ENCODE data around the gene RIMBP3C.
"Not testable (repeated sequence)": the region's sequence is repeated elsewhere in the genome, so short reads cannot be mapped to it uniquely, and the experiment has no call there.

The RIMBP3C gene

DNA sequence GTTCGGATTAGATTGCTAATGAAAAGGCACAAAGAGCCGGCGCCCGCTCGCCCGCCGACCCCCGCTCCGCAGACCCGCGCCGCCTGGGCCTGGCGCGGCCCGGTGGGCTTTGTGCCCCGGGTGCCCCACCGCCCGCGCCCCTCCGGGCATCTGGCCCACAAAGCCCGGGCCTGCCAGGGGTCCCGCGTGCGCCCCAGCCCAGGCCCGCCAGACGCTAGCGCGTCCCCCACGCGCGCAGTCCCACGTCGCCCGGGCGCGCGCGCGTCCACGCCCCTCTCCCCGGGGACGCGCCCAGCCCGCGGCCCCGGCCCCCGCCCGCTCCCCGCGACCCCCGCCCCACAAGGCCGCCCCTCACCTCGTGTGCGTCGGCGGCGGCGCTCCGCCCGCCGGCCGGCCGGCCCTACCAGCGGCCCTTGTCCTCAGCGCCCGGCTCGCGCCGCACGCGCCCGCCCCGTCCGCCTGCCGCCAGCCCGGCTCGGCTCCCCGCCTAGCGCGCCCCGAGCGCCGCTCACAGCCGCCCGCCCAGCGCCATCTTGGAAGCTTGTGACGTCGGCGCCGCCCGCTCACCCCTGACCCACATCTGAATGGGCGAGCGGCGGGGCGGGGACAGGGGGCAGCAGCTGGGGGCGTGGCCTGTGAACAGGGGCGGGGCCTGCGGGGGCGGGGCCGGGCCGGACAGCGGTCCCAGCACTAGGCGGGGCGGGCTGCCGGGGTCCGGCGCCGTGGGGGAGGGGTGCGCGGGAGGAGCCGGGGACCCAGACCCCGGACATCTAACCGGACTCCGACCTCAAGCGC is 34.1 kb downstream of the RIMBP3C start:
- DNase-seq, result not testable (repeated sequence)

DNA sequence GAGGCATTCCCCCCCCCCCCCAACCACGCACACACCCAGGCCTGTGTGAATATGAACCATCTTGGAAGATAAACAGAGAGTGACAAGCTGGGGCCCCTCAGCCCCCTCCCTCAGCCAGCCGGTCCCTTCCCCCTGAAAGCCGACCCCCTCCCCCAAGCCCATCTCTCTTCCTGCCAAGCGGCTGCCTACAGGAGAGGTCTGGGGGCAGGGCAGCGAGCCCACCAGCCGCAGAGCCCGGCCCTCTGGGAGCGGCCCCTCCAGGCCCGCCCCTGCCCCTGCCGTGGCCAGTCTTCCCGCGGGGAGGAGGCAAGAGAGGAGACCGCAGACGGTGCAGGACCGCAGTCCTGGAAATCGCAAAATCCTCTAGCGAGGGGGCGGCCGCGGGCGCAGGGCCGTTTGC is 34.7 kb downstream of the RIMBP3C start:
- DNase-seq, result not testable (repeated sequence)

DNA sequence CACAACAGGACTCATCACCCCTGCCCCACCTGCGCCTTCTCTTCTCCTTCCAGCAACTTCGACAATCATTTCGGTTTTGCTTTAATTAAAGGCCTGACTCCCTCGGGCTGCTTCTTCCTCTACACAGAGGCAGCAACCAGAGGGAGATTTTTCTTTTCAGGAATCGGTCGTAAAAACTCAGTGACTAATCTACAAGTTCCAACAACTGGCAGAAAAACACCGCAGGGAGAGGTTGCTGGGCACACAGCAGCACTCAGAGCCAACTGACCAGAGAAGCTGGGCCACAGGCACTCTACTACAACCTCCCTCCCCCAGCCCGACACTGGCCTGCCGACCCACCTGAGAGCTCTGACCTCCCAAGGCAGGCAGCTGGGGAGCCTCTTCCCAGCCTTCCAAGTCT is 36.0 kb downstream of the RIMBP3C start:
- not testable (repeated sequence) for DNase-seq

DNA sequence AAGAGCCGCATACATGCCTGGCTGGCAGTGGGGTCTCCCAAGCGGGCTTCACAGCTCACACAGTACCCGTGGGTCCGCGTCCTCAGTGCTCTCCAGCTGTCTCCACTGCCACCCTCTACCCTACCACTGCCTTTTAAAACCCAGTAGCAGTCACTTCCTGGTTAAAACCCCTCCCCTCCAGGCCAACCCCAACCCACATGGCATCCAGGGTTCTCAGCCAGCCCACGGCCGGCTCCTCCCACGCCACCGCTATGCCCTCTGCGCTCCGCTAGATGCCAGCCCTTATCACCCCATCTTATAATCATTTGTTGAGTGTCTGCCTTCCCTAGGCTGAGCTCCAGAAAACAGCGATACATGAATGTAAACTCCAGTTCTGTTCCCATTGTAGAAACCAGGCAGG is 37.1 kb downstream of the RIMBP3C start:
- not testable (repeated sequence) for DNase-seq

DNA sequence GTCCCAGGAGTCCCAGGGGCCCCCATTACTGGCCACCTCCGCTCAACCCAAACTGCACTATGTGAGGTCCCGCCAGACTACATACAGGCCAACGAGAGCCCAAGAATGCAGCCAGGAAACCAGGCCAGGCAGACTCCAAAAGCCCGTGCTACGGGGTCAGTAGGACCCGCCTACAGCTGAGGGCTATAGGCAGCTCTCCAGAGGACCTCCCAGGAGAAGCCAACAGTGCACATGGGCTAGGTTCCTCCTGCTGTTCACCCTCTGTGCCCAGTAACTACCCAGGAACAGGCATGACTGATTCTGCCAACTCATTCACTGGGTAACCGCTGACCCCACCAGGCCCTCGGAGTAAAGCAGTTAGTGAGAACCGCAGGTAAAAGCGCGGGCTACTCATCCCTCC is 39.2 kb downstream of the RIMBP3C start:
- DNase-seq, result not testable (repeated sequence)

DNA sequence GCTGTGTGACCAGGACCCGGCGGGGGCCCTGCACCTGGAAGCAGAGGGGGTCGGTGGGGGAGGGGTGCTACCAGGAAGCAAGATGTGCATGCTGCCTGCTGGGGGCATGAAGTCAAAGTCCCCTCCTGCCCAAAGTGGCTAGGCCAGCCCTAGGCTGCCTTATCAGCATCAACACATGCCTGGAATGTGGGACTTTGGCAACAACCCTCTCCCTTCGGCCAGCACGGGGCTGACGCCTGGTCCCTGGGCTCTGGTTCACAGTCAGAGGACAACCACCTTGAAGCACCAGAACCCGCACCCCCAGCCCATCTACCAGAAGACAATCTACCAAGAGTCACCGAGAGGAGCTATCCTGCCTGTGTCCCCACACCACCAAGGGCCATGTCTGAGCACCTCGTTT is 40.9 kb downstream of the RIMBP3C start:
- DNase-seq, result not testable (repeated sequence)

DNA sequence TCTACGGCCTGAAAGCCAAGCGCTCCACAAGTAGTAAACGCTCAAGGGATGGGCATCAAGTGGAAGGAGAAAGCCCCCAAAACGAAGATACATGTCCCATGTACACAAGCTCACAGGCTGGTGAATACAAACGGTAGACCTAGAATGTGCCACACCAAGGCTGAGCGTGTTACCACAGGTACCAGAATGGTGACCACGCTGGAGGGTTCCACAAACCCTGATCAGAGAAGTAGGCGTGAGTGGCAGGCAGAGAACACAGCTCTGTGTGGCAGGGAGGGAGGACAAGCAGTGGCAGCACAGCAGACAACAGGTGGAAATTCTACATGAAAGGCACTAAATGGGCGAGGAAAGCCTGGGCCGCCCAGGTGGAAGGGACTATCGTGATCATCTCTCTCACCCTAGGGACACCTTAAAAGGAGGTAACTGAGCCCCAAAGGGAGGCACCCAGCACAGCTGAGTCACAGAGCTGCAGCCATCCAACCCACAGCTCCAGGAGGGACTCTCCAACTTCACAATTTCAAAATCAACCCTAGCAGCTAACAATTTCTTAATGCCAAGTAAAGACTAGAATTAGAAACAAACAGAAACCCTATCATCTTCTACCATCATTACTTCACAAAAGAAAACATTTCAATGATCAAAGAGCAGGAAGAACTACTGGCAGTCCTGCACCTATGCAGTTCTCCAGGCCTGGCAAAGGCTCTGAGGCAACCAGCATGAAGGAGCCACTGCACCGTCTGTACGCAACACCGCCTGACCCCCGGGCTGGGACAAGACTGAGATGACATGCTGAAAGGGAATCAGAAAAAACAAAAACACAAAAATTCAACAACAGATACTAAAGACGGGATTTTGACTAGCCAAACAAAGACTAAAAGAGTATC is 51.4 kb downstream of the RIMBP3C start:
- DNase-seq, result not testable (repeated sequence)

DNA sequence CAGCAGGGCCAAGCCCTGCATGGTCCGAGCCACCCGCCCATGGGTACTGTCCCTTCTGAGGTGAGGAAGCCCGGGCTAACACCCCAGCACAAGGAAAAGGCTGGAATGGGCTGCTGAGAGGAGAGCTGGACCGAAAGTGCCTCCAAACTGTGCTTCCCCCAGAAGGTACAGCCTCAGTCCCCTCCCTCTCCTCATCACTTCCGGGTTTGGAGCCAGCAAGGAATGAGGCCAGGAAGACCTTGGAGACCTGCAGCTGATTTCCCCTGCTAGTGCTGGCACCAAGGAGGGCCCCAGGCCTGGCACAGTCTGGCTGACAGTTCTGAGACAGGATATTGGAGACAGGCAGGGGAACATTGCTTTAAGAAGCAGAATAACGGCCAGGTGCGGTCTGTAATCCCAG is 52.8 kb downstream of the RIMBP3C start:
- not testable (repeated sequence) for DNase-seq

DNA sequence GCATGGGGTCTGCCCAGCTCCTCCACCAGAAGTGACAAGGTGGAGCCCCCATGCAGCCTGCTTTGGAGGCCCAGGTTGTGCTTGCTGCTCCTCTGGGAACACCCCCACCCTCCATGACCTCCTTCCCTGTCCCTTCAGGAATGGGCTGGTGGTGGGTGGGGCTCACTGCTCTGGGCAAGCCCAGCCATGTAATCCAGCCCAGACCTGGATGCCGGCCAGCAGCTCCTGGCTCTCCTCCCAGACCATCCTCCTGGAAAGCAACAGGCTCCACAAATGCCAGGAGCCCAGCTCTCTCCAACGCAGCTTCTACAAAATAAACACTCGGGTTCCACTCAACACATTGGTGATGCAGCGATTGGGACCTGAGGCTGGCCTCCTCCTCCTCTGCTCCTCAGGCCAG is 53.3 kb downstream of the RIMBP3C start:
- not testable (repeated sequence) for DNase-seq
